Stimulated activated naive CD8-positive, alpha-beta T cell treated with anti-CD3 and anti-CD28 coated beads, Interleukin-15, amount 100 ng/mL, for 72 hours (primary cell): Measurements from ENCODE around the gene TMEM175.
A peak's percentile ranks its signal among the peaks of the same experiment; 100 is the strongest.

Source experiments
- ATAC-seq: fragments of 150-1000 bp; cut with Tn5 transposase; 2 replicates; pipeline ENCODE4 v1.10.0; 2021; ENCODE audit warnings: mild to moderate bottlenecking, moderate library complexity
- DNase-seq, 2 donors: peaks; one replicate each; pipeline ENCODE4 v3.0.0; 2021 to 2022
- H3K27ac Mint-ChIP-seq, 2 donors: one replicate each; pipeline ENCODE4 v1.8.0; 2022; ENCODE audit warnings: mild to moderate bottlenecking in 2 of 2, mixed read lengths in 2 of 2, moderate library complexity in 2 of 2
- H3K27me3 Mint-ChIP-seq: one replicate; pipeline ENCODE4 v1.8.0; 2022; ENCODE audit warnings: mixed read lengths
- H3K4me1 Mint-ChIP-seq: one replicate; pipeline ENCODE4 v1.8.0; 2022; ENCODE audit warnings: mild to moderate bottlenecking, mixed read lengths
- H3K4me3 Mint-ChIP-seq, 2 donors: one replicate each; pipeline ENCODE4 v1.8.0; 2022; ENCODE audit warnings: mild to moderate bottlenecking in 2 of 2, mixed read lengths in 2 of 2, moderate library complexity in 1 of 2
- H3K9me3 Mint-ChIP-seq, 2 donors: one replicate each; pipeline ENCODE4 v1.8.0; 2022; ENCODE audit warnings: mixed read lengths in 2 of 2

TMEM175 gene

DNA sequence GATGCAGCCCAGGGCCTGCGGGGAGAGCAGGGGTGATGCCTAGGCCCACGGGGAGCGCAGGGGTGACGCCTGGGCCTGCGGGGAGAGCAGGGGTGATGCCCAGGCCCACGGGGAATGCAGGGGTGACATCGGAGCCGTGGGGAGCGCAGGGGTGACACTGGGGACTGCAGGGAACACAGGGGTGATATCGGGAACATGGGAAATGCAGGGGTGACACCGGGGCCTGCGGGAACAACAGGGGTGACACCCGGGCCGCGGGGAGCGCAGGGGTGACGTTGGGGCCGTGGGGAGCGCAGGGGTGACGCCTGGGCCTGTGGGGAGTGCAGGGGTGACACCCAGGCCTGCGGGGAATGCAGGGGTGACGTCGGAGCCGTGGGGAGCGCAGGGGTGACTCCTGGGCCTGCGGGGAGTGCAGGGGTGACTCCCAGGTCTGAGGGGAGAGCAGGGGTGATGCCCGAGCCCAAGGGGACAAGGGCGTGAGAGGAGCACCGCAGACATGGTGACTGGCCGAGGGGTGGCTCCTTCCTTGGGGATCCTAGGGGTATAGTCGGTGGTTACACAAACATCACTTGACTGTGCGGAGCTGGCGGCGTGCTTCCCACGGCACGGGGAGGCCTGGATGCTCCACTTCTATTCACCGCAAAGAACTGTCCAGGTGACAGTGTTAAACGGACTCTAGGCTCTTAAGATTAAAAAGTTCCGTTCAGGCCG lies 38.1 kb upstream of the TMEM175 start:
- Mint-ChIP-seq H3K4me3 (no peak overlapping the region), H3K4me1 (peaks cover 2% of the 10 kb centered on the region), H3K27me3 (no peaks in the 10 kb centered on the region), H3K27ac (peak overlapping the region in 1 of 2 donors; percentile 42), H3K9me3 (no peaks in the 10 kb centered on the region)
- no peak for DNase-seq
- peak; percentile 54 for ATAC-seq

DNA sequence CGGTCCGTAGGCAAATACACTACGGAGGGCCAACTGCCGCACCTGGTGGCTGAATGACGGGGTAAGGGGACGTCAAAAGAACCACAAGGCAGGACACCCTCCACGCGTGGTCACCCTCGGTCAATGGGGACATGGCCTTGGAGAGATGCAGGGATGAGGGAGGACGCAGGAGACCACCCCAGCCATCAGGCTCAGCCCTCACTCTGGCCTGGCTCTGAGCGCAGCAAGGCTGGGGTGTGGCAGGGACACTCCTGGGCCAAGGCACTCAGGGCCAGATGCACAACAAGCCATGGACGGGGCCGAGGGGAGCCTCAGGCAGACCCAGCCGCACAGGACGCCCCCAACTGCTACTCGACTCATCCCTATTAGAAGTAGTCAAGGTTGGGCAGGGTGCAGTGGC lies 36.7 kb upstream of the TMEM175 start:
- no peak overlapping the region for H3K4me3 Mint-ChIP-seq
- H3K4me1 Mint-ChIP-seq, result peaks cover 10% of the 10 kb centered on the region
- H3K9me3 Mint-ChIP-seq, result no peaks in the 10 kb centered on the region
- H3K27ac Mint-ChIP-seq, result no peak overlapping the region
- ATAC-seq, result no peak
- H3K27me3 Mint-ChIP-seq, result no peaks in the 10 kb centered on the region
- no peak for DNase-seq

DNA sequence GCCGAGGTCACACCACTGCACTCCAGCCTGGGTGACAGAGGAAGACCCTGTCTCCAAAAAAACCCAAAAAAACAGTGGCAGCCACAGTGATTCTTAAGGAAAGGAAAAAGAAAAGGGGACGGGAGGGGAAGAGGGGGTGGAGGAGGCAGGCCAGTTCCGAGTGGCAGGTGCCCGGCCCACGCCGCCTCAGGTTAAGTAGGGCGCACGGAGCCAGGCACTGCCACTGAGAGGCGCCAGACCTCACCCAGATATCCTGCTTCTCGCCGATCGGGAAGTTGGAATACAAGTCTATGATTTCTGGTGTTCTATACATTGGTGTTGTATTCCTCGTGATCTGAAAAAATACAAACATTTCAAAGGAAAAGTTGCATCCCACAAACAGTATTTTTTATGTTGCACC lies 36.0 kb upstream of the TMEM175 start:
- peaks cover 10% of the 10 kb centered on the region for H3K4me1 Mint-ChIP-seq
- ATAC-seq (no peak), DNase-seq (no peak)
- H3K27ac Mint-ChIP-seq, result no peak overlapping the region
- H3K4me3 Mint-ChIP-seq, result no peak overlapping the region
- H3K27me3 Mint-ChIP-seq, result no peaks in the 10 kb centered on the region
- H3K9me3 Mint-ChIP-seq, result no peaks in the 10 kb centered on the region

DNA sequence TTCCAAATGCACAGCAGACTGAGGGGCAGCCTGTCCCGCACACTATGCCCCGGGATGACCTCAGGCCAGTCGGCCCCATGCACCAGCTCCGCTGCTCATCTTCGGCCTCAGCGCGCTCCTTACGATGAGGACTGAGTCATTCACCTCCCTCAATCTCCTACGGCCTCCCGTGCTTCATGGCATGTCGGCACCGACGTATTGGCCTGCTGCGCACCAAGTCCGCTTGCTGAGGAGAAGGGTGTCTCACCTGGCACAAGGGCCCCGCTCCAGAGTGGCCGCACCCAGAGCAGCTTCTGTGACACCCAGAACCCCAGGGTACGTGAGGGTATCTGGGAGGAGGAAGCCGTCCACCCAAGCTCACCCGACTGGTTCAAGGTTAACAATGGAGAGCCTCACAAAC lies 35.6 kb upstream of the TMEM175 start:
- Mint-ChIP-seq H3K4me1 (peaks cover 10% of the 10 kb centered on the region), H3K4me3 (no peak overlapping the region), H3K27me3 (no peaks in the 10 kb centered on the region), H3K9me3 (no peaks in the 10 kb centered on the region), H3K27ac (peak overlapping the region in 1 of 2 donors; percentile 77)
- DNase-seq, result no peak
- no peak for ATAC-seq

DNA sequence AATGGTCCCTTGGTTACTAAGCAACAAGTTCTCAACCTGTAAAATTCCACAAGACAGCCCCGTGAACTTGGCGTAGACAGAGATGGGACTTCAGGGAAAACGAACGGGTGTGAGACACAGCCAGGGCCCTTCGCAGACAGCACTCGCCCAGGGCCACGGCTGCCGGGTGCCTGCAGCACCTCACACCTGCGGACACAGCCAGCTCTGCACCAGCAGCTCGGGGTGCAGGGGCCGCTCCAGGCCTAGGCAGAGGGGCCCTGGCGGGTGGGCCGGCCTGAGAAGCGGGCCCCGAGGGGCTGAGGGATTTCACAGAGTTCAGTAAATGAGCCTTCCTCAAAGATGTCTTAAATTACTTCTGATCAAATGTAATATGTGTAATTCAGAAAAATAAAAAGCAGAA lies 34.1 kb upstream of the TMEM175 start:
- no peaks in the 10 kb centered on the region for H3K27me3 Mint-ChIP-seq
- H3K27ac Mint-ChIP-seq, result no peak overlapping the region
- H3K9me3 Mint-ChIP-seq, result no peaks in the 10 kb centered on the region
- H3K4me1 Mint-ChIP-seq, result peaks cover 10% of the 10 kb centered on the region
- H3K4me3 Mint-ChIP-seq, result no peak overlapping the region
- ATAC-seq (no peak), DNase-seq (no peak)

DNA sequence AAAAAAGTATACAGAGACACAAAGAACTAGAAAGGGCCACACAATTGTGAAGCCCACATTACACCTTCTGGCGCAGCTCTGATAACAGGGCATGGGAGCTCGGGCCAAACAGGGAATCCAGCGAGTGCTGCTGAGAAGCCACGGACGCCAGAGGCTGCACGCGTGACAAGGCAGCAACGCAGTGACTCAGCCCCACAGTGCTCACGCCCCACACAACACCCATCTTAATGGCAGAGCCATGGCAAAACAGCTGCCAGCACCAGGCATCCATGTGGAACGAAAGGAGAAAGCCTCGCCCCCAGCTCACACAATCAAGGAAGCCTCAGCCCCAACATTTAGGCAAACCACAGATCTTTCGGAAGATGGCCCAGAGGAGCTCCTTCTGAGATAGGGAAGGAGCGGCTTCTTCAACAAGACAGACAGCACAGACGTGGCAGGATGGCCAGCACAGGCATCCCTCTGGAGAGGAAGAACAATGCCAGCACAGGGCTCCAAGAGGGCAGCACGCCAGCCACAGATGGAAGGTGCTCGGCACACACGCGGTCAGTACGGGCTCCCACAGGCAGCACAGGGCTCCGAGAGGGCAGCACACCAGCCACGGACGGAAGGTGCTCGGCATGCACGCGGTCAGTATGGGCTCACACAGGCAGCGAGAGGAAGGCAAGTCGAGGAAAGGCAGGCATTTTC lies 33.2 kb upstream of the TMEM175 start:
- Mint-ChIP-seq H3K4me1 (peaks cover 10% of the 10 kb centered on the region), H3K4me3 (no peak overlapping the region), H3K27me3 (no peaks in the 10 kb centered on the region), H3K9me3 (no peaks in the 10 kb centered on the region), H3K27ac (peak overlapping the region in 1 of 2 donors; percentile 91)
- DNase-seq, result no peak
- ATAC-seq, result no peak

DNA sequence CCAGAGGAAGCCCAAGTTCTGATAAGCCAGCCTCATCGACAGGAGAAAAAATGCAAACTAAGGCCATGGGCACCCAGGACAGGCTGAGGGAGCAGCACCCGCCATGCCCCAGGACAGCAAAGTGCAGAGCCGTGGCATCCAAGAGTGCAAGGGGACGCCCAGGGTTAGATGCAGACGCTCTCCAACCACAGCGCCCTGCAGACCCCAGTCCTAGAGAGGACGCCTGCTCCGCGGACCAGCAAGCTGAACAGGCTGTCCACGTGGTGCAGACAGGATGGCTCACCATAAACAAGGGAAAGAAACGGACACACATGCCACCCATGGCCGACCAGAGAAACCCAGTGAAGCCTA lies 32.7 kb upstream of the TMEM175 start:
- Mint-ChIP-seq H3K9me3 (no peaks in the 10 kb centered on the region), H3K4me1 (peaks cover 10% of the 10 kb centered on the region), H3K27me3 (no peaks in the 10 kb centered on the region), H3K4me3 (no peak overlapping the region), H3K27ac (peak overlapping the region in 1 of 2 donors; percentile 72)
- DNase-seq, result no peak
- no peak for ATAC-seq

DNA sequence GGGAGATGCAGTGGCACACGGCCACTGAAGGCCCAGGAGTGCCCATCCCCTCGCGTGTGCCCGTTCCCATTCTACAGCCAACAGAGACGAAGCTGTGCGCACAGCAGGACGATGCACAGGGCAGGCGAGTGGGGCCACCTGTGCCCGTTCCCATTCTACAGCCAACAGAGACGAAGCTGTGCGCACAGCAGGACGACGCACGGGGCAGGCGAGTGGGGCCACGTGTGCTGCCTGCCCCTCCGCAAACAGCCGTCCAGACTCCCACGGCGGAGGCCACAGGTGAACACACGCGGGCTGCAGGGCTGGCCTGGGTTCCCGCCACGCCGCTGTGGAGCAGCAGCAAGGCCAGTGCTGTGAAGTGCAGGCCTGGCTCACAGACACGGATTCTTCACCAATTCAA lies 32.2 kb upstream of the TMEM175 start:
- DNase-seq, result no peak
- no peaks in the 10 kb centered on the region for H3K9me3 Mint-ChIP-seq
- H3K27ac Mint-ChIP-seq, result no peak overlapping the region
- H3K4me1 Mint-ChIP-seq, result peaks cover 10% of the 10 kb centered on the region
- ATAC-seq, result no peak
- no peak overlapping the region for H3K4me3 Mint-ChIP-seq
- no peaks in the 10 kb centered on the region for H3K27me3 Mint-ChIP-seq

DNA sequence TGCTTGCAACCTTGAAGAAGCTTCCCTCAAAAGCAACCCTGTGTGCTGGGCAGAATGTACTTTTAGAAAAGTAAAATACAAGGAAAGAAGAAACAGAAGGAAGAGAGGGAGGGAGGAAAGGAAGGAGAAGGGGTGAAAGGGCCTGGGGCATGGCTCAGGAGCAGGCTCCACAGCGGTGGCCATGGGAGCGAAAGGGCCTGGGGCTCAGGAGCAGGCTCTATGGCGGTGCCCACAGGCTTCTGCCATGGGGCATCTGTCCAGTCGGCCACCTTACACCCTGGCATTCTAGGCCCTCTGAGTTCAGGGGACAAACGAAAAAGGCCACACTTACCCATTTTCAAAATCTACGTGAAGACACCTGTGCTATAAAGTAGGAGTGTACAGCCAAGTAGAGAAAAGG lies 31.5 kb upstream of the TMEM175 start:
- Mint-ChIP-seq H3K9me3 (peaks cover 0 to 2% of the 10 kb centered on the region in 2 donors), H3K27ac (peak overlapping the region in 1 of 2 donors; percentile 50), H3K4me3 (no peak overlapping the region), H3K27me3 (no peaks in the 10 kb centered on the region), H3K4me1 (peaks cover 10% of the 10 kb centered on the region)
- ATAC-seq (no peak), DNase-seq (no peak)

DNA sequence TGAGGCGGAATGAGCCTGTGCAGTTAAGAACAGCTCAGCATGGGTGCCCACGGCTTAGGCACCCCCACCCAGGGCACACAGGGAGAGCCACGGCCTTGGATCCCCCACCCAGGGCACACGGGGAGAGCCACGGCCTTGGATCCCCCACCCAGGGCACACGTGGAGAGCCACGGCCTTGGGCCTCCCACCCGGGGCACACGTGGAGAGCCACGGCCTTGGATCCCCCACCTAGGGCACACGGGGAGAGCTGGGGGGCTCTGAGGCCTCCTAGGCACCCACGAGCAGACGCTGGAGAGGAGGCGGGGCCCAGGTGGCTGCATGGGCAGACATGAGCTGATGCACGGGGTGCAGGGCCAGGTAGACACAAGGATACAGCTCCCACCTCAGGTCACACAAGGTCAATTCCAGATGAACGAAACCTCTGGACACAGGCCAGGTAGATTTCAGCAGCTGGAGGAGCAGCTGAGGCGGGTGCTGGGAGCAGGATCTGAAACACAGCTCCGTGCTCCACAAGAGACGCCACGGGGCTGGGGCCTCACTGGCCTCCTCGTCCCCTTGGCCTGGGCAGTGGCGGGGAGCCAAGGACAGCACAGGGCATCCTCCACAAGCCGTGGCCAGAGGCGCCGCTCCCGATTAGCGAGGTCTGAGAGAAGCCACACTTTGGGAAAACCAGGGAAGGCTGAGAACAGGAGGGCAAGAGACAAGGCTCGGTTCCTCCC lies 30.9 kb upstream of the TMEM175 start:
- Mint-ChIP-seq H3K4me1 (peaks cover 10% of the 10 kb centered on the region), H3K27me3 (no peaks in the 10 kb centered on the region), H3K4me3 (no peak overlapping the region), H3K9me3 (peaks cover 0 to 8% of the 10 kb centered on the region in 2 donors), H3K27ac (peak overlapping the region in 1 of 2 donors; percentile 84)
- no peak for ATAC-seq
- DNase-seq, result no peak

DNA sequence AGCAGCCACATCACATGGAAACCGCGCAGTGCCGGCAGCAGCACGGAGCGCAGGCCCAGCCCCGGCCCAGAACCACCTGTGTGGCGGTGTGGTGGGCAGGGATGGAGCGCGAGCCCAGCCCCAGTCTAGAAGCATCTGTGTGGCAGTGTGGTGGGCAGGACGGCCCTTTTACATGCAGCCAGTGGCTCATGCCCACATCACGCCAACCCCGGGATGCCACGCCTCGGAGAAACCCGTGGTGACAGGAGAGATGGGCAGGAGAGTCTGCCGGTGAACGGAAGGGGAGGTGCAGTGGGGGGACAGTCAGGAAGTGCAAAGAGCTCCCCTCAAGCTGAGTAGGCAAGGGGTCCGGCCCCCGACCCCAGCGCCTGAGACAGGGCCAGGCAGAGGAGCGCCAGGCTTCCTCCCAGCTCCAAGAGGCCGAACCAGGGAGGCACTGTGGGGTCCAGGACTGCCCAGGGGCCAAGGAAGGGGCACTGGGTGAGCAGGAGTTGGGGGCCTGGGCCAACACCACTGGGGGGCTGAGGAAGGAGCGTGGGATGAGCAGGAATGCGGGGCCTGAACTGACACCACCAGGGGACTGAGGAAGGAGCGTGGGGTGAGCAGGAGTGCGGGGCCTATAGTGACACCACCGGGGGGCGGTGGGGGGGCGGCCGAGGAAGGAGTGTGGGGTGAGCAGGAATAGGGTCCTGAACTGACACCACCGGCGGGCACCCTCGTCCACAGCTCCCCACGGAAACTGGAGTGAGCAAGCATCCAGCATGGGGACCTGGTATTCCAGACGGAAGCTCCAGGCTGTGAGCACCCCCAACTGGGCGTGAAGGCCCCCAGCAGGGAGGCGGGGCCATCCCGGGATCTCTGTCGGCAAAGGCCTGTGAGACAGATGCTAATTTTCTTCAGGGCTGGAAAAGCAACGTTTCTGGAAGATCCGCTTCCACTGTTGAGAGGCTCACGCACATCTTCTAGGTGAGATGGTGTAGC lies 28.9 kb upstream of the TMEM175 start:
- Mint-ChIP-seq H3K9me3 (peaks cover 0 to 14% of the 10 kb centered on the region in 2 donors), H3K27ac (no peak overlapping the region), H3K27me3 (no peaks in the 10 kb centered on the region), H3K4me3 (no peak overlapping the region), H3K4me1 (peaks cover 10% of the 10 kb centered on the region)
- DNase-seq, result no peak
- ATAC-seq, result no peak

DNA sequence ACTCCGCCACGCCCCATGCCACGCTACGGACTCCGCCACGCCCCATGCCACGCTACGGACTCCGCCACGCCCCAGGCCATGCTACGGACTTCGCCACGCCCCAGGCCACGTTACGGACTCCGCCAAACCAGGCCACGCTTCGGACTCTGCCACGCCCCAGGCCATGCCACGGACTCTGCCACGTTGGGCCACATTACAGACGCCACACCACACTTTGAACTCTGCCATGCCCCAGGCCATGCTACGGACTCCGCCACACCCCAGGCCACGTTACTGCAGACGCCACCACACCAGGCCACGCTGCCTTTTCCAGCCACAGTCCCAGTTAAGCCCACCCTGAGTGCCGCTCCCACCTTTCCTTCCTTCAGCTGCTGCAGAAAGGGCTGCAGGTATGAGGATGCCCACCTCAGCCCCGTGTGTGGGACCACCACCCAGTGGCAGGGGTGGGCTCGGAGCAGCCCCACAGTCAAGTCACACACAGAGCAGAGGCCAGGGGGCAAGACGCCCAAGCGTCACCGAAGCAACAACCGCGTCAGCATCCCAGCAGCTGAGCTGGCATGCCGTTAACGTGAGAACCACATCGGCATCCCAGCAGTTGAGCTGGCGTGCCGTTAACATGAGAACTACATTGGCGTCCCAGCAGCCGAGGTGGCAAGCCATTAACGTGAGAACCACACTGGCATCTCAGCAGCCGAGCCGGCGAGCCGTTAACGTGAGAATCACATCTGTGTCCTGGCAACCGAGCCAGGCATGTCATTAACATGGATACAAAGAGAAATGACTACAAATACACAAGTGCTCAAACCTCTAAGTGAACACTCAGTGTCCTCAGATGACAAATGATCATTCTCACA lies 26.5 kb upstream of the TMEM175 start:
- Mint-ChIP-seq H3K9me3 (peaks cover 0 to 14% of the 10 kb centered on the region in 2 donors), H3K4me1 (no peaks in the 10 kb centered on the region), H3K27ac (no peak overlapping the region), H3K4me3 (no peak overlapping the region), H3K27me3 (no peaks in the 10 kb centered on the region)
- DNase-seq (no peak), ATAC-seq (no peak)

DNA sequence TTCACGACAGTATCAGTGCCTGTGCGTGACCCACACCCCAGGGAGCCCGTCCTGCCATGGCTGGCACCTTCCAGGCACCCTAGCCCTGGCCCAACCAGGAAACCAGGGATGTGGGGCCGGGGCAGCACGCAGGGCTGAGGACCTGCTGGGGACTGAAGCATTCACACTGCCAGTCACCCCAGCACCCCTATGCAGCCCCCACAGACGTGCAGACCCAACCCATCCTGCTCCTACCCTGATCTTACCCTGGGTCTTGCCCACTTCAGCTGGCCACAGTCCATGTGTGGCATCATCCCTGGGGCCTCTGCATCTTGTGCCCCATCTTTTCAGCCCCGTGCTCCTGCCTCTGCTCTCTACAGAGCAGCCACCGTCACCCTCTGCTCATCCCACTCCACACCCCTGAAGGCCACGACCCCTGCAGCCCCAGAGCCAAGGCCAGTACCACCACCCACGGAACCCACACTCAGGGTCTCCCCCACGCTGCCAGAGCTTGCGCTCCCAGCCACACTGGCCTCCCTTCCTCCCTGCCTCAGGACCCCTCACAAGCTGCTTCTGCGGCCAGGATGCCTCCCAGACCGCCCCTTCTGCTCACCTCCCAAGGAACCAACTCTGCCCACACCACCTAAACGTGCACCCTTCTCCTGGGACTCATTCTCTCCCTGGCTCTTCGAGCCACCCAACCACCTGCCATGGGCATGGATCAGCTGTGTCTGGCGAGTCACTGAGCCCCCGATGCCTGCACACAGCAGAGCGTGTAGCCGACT lies 25.7 kb upstream of the TMEM175 start:
- H3K4me1 Mint-ChIP-seq, result no peaks in the 10 kb centered on the region

DNA sequence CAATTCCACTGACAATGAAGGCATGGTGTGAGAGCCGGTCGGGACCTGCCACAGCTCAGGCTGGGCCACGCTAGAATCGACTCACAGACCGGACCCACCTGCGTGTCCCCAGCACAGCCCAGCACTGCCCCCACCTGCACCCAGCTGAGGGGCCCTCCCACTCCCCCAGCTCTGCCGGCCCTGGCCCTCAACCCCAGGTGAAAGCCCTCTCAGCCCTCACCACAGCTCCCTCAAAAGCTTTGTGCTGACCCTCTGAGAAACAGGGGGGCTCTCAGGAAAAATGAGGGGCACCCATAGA lies 25.2 kb upstream of the TMEM175 start:
- H3K27me3 Mint-ChIP-seq, result no peaks in the 10 kb centered on the region
- no peaks in the 10 kb centered on the region for H3K4me1 Mint-ChIP-seq
- no peak overlapping the region for H3K4me3 Mint-ChIP-seq
- ATAC-seq, result no peak
- DNase-seq, result no peak
- peaks cover 0 to 14% of the 10 kb centered on the region in 2 donors for H3K9me3 Mint-ChIP-seq
- H3K27ac Mint-ChIP-seq, result no peak overlapping the region

More for the DNA sequence above, 25.7 kb upstream of the TMEM175 start:
- H3K4me3 Mint-ChIP-seq, result no peak overlapping the region
- H3K27ac Mint-ChIP-seq, result peak overlapping the region; percentile 78 to 85
- H3K27me3 Mint-ChIP-seq, result no peaks in the 10 kb centered on the region
- ATAC-seq (no peak), DNase-seq (no peak)
- peaks cover 0 to 14% of the 10 kb centered on the region in 2 donors for H3K9me3 Mint-ChIP-seq
